ENCODE results near the gene KRT3.

DNA sequence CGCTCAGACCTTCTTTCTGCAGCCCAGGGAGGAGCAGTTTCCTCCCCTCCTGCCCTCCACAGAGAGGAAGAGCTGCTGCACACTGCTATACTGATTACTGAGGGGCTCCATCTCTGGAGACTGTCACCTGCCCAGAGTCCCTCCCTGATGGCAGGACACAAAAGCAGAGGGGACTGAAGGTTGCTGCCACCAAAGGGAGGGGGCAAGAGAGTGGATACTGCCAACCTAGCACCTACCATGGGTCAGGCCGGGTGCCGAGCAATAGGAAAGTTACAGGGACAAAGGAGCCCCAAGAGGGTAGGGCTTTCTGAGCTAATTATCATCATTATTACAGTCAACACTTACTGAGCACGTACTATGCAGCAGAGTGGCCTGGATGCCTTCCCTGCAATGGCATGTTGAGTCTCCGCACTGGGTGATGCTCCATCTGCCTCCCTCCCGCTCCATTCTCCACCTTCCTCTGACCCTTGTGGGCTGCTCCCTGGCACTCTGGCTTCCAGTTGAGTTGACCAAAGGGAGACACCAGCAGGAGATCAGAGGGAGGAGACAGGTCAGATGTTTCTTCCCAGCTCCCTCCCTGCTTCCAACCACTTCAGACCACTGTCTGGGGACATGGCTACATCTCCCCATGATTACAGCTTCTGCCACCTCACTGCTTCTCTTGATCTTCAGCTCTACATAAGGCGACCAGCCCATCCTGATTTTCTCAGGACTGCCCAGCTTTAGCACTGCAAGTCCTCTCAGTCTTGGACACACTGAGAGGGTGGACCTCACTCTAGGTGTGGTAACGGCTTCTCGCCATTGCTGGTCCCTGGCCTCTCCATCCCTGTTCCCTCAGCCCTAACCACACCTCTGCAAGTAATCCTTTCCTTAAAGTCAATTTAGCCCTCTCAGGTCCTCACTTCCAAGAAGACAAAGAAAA lies 40.8 kb upstream of the KRT3 start:
- TF ChIP-seq TAF1 (IDR thresholded peaks at IDR 0.05; ENCODE audit: borderline replicate concordance, insufficient read depth, low read length) (no peak), POLR2AphosphoS5 (IDR thresholded peaks at IDR 0.05; ENCODE audit: low read depth, low read length) (no peak)
